Parathyroid adenoma (tissue), 2 donors: ENCODE measurements around the gene TMEM145.
A peak's percentile ranks its signal among the peaks of the same experiment; 100 is the strongest.

ENCODE experiments used
- H2AFZ ChIP-seq: fragments of 300-600 bp; sonication (generic); one replicate; pipeline ENCODE4 v1.7.0; 2017; ENCODE audit warnings: antibody characterized with exemption, mild to moderate bottlenecking
- H3K27ac ChIP-seq: fragments of 300-600 bp; sonication (generic); one replicate; pipeline ENCODE4 v1.7.0; 2017
- H3K27me3 ChIP-seq: fragments of 300-600 bp; sonication (generic); one replicate; pipeline ENCODE4 v1.7.0; 2017; ENCODE audit warnings: low read length; ENCODE audit not compliant: control insufficient read depth, insufficient read depth
- H3K36me3 ChIP-seq: fragments of 300-600 bp; sonication (generic); one replicate; pipeline ENCODE4 v1.7.0; 2017; ENCODE audit warnings: low read length; ENCODE audit not compliant: control insufficient read depth, insufficient read depth
- H3K4me1 ChIP-seq: fragments of 300-600 bp; sonication (generic); one replicate; pipeline ENCODE4 v1.7.0; 2017; ENCODE audit warnings: control low read depth
- H3K4me2 ChIP-seq: fragments of 300-600 bp; sonication (generic); one replicate; pipeline ENCODE4 v1.7.0; 2017; ENCODE audit warnings: low read length
- H3K4me3 ChIP-seq: fragments of 300-600 bp; sonication (generic); one replicate; pipeline ENCODE4 v1.7.0; 2017; ENCODE audit warnings: low read depth, low read length
- H3K79me2 ChIP-seq: fragments of 300-600 bp; sonication (generic); one replicate; pipeline ENCODE4 v1.7.0; 2017; ENCODE audit warnings: control low read depth
- H3K9ac ChIP-seq: fragments of 300-600 bp; sonication (generic); one replicate; pipeline ENCODE4 v1.7.0; 2017; ENCODE audit warnings: mild to moderate bottlenecking
- H3K9me3 ChIP-seq: fragments of 300-600 bp; sonication (generic); one replicate; pipeline ENCODE4 v1.7.0; 2017; ENCODE audit warnings: low read length; ENCODE audit not compliant: control insufficient read depth
- TF ChIP-seq, protein P1 (sequence below): fragments of 300-600 bp; sonication (generic); IDR thresholded peaks from one replicate; pipeline ENCODE4 v1.7.0; 2017; ENCODE audit warnings: antibody characterized with exemption, mild to moderate bottlenecking
- donor health status: primary hyperparathyroidism.

Gene TMEM145

DNA sequence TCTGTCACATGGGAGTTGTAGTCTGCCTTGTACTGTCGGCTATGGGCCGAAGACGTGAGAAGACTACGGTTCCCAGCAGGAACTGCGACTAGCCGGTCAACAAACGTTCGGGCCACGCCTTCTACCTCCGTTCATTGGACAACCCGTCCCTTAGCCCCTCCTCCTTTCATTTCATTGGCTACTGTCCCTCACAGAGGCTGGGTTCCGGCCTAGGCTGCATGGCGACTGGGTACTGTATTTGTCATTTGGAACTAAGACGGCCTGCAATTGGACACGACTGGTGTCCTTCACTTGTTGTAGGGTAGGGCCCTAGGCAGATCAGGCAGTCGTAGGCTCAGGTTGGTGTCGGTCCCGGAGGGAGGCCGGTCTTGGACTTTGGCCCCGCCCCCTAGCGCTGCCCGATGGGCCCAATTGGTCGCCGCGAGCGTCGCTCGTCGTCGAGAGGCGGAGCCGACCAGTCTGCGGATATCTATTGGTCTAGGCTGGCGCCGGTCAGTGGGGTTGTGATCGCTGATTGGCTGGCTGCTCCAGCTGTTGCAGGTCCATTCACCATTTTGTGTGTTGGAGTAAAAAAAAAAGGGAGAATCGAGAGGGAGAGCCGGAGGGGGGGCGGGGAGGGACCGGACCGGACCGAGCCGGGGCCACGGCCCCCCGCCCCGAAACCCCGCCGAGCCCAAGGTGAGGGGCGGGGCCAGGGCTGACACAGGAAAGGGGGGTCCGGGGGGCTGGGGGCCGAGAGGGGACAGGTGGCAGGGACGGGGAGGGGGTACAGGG lies 44.2 kb upstream of the TMEM145 start, which contains the start of gene CIC:
Gene CIC, plus strand, starts transcription at position 549 of the 774 bp plus-strand sequence. CDS start 2,532 bp downstream, outside the sequence.
- TF ChIP-seq, protein P1, sequence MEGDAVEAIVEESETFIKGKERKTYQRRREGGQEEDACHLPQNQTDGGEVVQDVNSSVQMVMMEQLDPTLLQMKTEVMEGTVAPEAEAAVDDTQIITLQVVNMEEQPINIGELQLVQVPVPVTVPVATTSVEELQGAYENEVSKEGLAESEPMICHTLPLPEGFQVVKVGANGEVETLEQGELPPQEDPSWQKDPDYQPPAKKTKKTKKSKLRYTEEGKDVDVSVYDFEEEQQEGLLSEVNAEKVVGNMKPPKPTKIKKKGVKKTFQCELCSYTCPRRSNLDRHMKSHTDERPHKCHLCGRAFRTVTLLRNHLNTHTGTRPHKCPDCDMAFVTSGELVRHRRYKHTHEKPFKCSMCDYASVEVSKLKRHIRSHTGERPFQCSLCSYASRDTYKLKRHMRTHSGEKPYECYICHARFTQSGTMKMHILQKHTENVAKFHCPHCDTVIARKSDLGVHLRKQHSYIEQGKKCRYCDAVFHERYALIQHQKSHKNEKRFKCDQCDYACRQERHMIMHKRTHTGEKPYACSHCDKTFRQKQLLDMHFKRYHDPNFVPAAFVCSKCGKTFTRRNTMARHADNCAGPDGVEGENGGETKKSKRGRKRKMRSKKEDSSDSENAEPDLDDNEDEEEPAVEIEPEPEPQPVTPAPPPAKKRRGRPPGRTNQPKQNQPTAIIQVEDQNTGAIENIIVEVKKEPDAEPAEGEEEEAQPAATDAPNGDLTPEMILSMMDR, result no peak
- H3K4me1 ChIP-seq, result peaks cover 16% of the 10 kb centered on the region

DNA sequence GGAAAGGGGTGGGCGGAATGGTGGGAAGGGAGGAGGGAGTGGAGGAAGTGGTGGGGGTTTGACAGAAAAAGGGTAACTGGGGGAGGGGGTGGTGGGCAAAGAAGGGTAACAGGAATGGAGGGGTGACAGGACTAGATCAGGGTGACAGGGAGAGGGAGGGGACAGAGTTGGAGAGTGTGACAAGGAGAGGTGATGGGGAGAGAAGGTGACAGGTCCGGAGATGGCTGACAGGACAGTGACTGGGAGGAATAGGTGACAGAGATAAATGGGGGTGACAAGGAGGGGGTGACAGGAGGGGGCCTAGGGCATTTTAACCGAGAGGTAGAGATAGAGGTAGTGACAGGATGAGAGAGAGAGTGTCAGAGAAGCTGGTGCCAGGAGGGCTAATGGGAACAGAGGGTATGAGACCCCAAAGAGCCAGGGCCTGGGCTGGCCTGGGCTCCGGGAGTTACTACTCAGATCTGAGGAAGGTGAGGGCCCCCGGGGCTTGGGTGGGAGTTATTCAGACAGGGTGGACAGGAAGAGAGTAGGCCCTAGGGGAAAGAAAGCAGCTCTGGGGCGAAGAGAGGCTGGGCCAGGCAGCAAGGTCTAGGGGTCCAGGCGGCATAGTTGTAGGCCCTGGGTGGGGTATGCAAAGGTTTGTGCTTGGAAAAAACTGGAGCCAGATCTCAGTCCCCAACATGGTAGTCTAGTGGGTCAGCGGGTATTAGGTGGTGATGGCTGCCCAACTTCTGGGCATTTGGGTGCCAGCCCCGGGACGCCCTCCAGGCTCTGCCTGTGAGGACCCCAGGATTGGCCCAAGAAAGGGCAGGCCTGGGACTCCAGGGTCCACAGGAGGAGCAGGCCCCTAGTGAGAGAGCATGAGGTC lies 43.4 kb upstream of the TMEM145 start:
- TF ChIP-seq, protein P1, result no peak
- peak overlapping the region; percentile 33 for H2AFZ ChIP-seq
- peak overlapping the region; percentile 99 for H3K4me2 ChIP-seq
- no peaks in the 10 kb centered on the region for H3K27me3 ChIP-seq
- H3K4me1 ChIP-seq, result peaks cover 16% of the 10 kb centered on the region
- no peaks in the 10 kb centered on the region for H3K9me3 ChIP-seq
- peak overlapping the region; percentile 99 for H3K4me3 ChIP-seq
- H3K36me3 ChIP-seq, result no peaks in the 10 kb centered on the region
- H3K79me2 ChIP-seq, result peaks cover 45% of the 10 kb centered on the region
- H3K27ac ChIP-seq, result peak overlapping the region; percentile 78
- peak overlapping the region; percentile 46 for H3K9ac ChIP-seq

More for the DNA sequence above, 44.2 kb upstream of the TMEM145 start, which contains the start of gene CIC:
- peaks cover 38% of the 10 kb centered on the region for H3K79me2 ChIP-seq
- H2AFZ ChIP-seq, result peak within 1 kb of the TSS; percentile 96
- H3K36me3 ChIP-seq, result no peaks in the 10 kb centered on the region
- H3K4me3 ChIP-seq, result peak within 1 kb of the TSS; percentile 99
- peak within 1 kb of the TSS; percentile 46 for H3K9ac ChIP-seq
- peak within 1 kb of the TSS; percentile 99 for H3K4me2 ChIP-seq
- H3K27me3 ChIP-seq, result no peaks in the 10 kb centered on the region
- peak within 1 kb of the TSS; percentile 98 for H3K27ac ChIP-seq
- H3K9me3 ChIP-seq, result no peaks in the 10 kb centered on the region

DNA sequence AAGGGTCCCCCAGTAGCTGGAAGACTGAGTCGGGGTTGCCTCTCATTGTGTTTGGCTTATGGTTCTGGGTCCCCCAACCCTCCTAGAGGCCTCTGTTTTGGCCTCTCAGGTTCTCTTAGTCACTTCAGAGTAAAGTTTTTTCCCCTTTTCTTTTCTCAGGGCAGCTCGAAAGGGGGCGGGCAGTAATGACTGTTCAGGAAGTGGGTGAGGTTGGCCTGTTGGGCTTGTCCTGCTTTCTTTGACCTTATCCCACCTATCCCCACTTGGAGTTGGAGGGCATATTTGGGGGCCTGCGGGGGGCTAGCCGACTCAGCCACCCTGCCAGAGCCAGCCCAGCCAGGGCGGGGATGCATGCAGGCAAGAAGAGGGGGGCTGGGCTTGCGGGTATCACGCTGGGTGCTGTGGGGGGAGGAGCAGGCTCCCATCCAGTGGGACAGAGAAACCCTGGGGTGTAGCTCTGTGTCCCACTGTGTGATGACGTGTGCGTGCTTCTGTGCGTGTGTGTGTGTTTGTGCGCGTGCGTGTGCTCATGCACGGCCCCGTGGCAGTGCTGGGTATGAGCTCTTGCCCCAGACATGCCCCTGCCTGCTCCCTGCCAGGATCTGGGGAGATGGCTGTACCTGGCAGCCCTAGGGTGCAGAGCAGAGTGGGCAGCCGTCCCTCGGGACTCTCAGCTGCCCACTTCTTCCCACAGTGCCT lies 42.6 kb upstream of the TMEM145 start:
- H3K27me3 ChIP-seq, result no peaks in the 10 kb centered on the region
- H3K79me2 ChIP-seq, result peaks cover 52% of the 10 kb centered on the region
- peak overlapping the region; percentile 78 for H3K27ac ChIP-seq
- no peaks in the 10 kb centered on the region for H3K9me3 ChIP-seq
- H2AFZ ChIP-seq, result no peak overlapping the region
- H3K4me3 ChIP-seq, result peak overlapping the region; percentile 99
- peak overlapping the region; percentile 99 for H3K4me2 ChIP-seq
- peaks cover 20% of the 10 kb centered on the region for H3K4me1 ChIP-seq
- H3K36me3 ChIP-seq, result no peaks in the 10 kb centered on the region
- TF ChIP-seq, protein P1, result no peak
- H3K9ac ChIP-seq, result peak overlapping the region; percentile 46

DNA sequence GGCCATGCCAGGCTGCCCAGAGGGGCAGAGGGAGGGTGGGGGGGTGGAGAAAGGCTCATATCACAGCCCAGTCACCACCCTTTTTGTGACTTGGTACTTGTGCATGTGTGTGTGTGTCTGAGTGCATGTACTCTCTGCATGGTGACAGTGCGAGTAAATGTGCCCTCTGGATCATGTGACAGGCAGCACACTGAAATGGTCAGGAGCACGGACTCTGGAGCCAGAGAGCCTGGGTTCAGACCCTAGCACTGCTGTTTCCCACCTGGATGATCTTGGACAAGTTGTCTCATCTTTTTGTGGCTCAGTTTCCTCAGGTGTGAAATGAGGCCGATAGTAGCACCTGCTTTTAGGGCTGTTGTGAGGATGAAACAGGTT lies 42.1 kb upstream of the TMEM145 start:
- Histone ChIP-seq H3K9ac (no peak overlapping the region), H2AFZ (no peak overlapping the region), H3K27me3 (no peaks in the 10 kb centered on the region), H3K27ac (no peak overlapping the region), H3K4me1 (peaks cover 20% of the 10 kb centered on the region), H3K4me2 (peak overlapping the region; percentile 44), H3K4me3 (peak overlapping the region; percentile 99), H3K36me3 (no peaks in the 10 kb centered on the region), H3K79me2 (peaks cover 55% of the 10 kb centered on the region), H3K9me3 (no peaks in the 10 kb centered on the region)
- TF ChIP-seq, protein P1, result no peak
